Measurements from ENCODE around the gene WWC1. TPM values are rescaled to one million over a fixed set of nuclear protein-coding genes. Genes with fewer than 3 reads are reported as not detected.
A peak's percentile ranks its signal among the peaks of the same experiment; 100 is the strongest.

The WWC1 gene
- total RNA-seq, 3 donors from 2014 or later, result 14.7 to 37.0 (median 17.2) TPM

DNA sequence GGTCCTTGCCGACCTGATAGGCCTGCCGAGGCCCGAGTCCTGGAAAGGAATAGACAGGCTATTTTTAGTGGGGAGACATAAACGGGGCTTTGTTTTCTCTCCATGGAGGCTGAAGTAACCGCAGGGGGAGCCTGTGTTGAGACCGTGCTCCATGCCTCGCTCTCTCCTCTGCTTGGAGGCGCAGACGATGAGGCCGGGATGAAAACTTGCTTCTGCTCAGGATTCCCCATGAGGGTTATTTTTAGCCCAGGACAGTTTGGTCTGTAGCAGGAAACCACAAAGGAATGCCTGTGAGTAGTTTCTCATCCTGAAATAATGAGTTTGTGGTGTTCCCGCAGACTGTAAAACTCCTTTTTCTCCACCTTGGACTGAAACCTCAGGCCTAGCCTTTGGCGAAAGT lies 112.9 kb downstream of the WWC1 start:
- no peaks in the 10 kb centered on the region for H3K9me3 ChIP-seq
- H3K4me1 ChIP-seq (ENCODE audit: low read depth), result no peaks in the 10 kb centered on the region
- H3K36me3 ChIP-seq (ENCODE audit: low read depth), result no peaks in the 10 kb centered on the region
- DNase-seq (no peak), ATAC-seq (no peak)
- TF ChIP-seq, protein P1, sequence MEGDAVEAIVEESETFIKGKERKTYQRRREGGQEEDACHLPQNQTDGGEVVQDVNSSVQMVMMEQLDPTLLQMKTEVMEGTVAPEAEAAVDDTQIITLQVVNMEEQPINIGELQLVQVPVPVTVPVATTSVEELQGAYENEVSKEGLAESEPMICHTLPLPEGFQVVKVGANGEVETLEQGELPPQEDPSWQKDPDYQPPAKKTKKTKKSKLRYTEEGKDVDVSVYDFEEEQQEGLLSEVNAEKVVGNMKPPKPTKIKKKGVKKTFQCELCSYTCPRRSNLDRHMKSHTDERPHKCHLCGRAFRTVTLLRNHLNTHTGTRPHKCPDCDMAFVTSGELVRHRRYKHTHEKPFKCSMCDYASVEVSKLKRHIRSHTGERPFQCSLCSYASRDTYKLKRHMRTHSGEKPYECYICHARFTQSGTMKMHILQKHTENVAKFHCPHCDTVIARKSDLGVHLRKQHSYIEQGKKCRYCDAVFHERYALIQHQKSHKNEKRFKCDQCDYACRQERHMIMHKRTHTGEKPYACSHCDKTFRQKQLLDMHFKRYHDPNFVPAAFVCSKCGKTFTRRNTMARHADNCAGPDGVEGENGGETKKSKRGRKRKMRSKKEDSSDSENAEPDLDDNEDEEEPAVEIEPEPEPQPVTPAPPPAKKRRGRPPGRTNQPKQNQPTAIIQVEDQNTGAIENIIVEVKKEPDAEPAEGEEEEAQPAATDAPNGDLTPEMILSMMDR (IDR thresholded peaks at IDR 0.05), result no peak
- intact Hi-C loops (cut with DNase I, micrococcal nuclease), result no loop called here
- no peak overlapping the region for H3K4me3 ChIP-seq

DNA sequence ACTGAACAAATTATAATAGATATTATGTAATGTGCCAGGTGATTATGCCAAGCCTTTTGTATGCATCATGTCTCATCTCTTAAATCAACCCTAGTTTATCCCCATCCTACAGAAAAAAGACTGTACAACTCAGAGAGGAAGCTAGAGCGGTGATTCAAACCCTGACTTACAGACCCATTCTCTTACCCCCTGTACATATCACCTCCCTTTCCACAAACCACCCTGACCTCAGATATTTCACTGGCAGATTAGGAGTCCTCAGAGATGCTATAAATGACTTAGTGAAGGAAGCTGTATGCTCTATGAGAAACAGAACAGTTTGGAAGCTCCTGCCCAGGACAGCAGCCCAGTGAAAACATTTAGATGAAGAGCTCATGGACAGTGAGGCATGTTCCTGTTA lies 115.8 kb downstream of the WWC1 start:
- intact Hi-C loops (cut with DNase I, micrococcal nuclease), result no loop called here
- ATAC-seq, result no peak
- DNase-seq, result no peak
- H3K36me3 ChIP-seq (ENCODE audit: low read depth), result no peaks in the 10 kb centered on the region
- TF ChIP-seq, protein P1 (IDR thresholded peaks at IDR 0.05), result no peak
- H3K4me1 ChIP-seq (ENCODE audit: low read depth), result no peaks in the 10 kb centered on the region
- no peak overlapping the region for H3K4me3 ChIP-seq
- no peaks in the 10 kb centered on the region for H3K9me3 ChIP-seq

DNA sequence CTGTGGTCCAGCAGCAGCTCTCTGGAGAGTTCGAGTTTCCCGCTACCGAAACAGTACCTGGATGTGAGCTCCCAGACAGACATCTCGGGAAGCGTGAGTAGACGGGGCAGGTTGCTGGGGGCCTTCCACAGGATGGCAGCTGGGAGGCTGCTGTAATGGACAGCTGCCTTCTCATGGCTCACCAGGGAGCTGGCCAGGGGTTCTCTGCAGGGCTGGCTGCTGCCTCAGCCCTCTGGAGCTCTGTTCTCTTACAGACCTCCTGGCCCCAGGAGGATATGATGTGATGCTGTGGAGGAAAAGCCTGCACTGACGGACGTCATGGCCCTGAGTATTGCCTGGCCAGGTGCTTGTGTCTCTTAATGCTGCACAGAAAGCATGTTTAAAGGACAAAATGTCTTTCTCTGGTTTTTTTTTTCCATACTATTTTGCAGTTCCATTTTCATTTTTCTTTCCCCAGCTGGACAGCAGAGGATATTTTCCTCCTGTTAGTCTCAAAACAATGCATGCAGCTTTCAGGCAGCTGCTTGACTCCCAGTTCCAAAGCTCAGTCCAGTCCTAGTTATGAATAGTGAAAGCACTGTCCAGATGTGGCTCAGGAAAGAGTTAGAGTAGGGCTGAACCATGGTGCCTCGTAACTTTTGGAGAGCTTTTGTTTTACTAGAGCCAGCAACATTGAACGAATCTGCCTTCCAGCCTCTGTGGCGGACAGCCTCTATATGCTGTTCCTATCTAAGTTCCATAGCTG lies 117.3 kb downstream of the WWC1 start:
- ATAC-seq (no peak), DNase-seq (no peak)
- H3K9me3 ChIP-seq, result no peaks in the 10 kb centered on the region
- TF ChIP-seq, protein P1 (IDR thresholded peaks at IDR 0.05), result no peak
- intact Hi-C loops (cut with DNase I, micrococcal nuclease), result no loop called here
- no peaks in the 10 kb centered on the region for H3K4me1 ChIP-seq (ENCODE audit: low read depth)
- no peak overlapping the region for H3K4me3 ChIP-seq
- H3K36me3 ChIP-seq (ENCODE audit: low read depth), result no peaks in the 10 kb centered on the region

DNA sequence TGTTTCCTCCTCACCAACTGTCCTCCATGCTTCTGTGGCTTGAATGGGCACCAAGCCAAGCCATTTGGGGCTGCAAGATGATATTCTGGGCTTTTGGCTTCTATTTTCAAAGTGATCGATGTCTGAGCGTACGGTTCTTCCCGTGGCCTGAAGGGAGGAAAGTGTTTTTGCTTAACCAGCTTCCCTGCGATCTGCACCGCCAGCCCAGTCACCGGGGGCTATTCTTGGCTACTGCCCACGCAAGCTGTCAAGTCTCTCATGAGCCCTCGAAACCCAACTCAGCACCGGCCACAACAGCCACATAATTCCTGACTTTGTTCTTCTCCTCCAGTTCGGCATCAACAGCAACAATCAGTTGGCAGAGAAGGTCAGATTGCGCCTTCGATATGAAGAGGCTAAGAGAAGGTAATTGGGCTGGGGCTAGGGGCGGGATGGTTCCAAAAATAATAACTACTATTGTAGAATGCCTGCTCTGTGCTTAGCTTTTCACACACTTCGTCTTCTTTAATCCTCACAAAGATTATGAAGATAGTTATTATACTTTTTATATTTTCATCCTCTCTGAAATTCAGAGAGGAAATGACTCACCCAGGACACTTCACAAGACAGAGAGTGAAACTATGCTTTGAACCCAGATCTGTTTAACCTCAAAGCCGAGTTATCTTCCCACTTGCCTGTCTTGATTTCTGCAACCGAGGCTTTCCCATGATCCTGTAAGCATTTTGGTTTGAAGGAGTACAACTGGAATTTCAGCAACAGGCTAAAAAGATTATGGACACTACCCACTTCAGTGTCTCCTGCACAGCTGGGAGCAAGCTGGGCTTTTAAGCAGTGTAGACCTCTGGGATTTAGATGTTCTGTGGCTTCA lies 118.4 kb downstream of the WWC1 start:
- DNase-seq, result peak in 1 of 3 donors; percentile 2
- Histone ChIP-seq H3K36me3 (ENCODE audit: low read depth) (no peaks in the 10 kb centered on the region), H3K9me3 (no peaks in the 10 kb centered on the region), H3K4me1 (ENCODE audit: low read depth) (no peaks in the 10 kb centered on the region), H3K4me3 (no peak overlapping the region)
- TF ChIP-seq, protein P1 (IDR thresholded peaks at IDR 0.05), result no peak
- no peak for ATAC-seq
- intact Hi-C loops (cut with DNase I, micrococcal nuclease), result no loop called here

DNA sequence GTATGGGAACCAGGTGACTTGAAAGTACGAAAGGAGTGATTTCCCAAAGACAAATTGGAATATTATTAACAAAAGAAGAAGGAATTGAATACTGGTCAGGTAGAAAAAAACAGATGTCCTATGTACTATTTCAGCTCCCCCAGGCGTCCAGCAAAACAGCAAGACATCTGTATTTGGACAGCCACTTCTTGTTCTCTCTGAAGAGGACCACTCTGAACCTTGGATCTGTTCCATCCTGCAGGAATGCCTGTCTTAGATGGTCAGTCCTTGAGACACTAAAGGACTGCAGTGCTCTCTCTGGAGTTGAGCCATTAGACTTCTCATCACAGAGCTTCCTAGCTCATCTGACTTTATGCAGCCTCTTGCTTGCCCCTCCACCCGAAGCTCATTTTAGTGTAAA lies 120.4 kb downstream of the WWC1 start:
- TF ChIP-seq, protein P1 (IDR thresholded peaks at IDR 0.05), result no peak
- no peaks in the 10 kb centered on the region for H3K4me1 ChIP-seq (ENCODE audit: low read depth)
- H3K36me3 ChIP-seq (ENCODE audit: low read depth), result no peaks in the 10 kb centered on the region
- no peak overlapping the region for H3K4me3 ChIP-seq
- intact Hi-C loops (cut with DNase I, micrococcal nuclease), result no loop called here
- H3K9me3 ChIP-seq, result no peaks in the 10 kb centered on the region
- ATAC-seq (no peak), DNase-seq (no peak)
